Measurements from ENCODE around the gene ATP1B3.

ATP1B3 gene

GRCh38 chr3:141949399-141949798 lies 73.0 kb downstream of the ATP1B3 start:
- TF ChIP-seq CTCF (IDR thresholded peaks at IDR 0.05; ENCODE audit: low read depth, low read length, missing control alignments): no peak
- in situ Hi-C loops (cut with HindIII; ENCODE audit: low sequenced_read_pairs): no loop called here
- no peak for DNase-seq (ENCODE audit: low read depth)
- H3K4me3 ChIP-seq (ENCODE audit: low read depth, low read length): no peak overlapping the region

- no peak for DNase-seq (ENCODE audit: low read depth)
Measured at GRCh38 chr3:141949972-141950371, 73.5 kb downstream of the ATP1B3 start.

GRCh38 chr3:141950572-141951493 lies 74.4 kb downstream of the ATP1B3 start:
- TF ChIP-seq CTCF (IDR thresholded peaks at IDR 0.05; ENCODE audit: low read depth, low read length, missing control alignments): no peak
- in situ Hi-C loops (cut with HindIII; ENCODE audit: low sequenced_read_pairs): no loop called here
- H3K4me3 ChIP-seq (ENCODE audit: low read depth, low read length): no peak overlapping the region
- DNase-seq (ENCODE audit: low read depth): no peak

More at GRCh38 chr3:141949972-141950371, 73.5 kb downstream of the ATP1B3 start:
- no peak overlapping the region for H3K4me3 ChIP-seq (ENCODE audit: low read depth, low read length)
- no peak for TF ChIP-seq CTCF (IDR thresholded peaks at IDR 0.05; ENCODE audit: low read depth, low read length, missing control alignments)
- in situ Hi-C loops (cut with HindIII; ENCODE audit: low sequenced_read_pairs): no loop called here

GRCh38 chr3:141952611-141953010 lies 76.2 kb downstream of the ATP1B3 start:
- in situ Hi-C loops (cut with HindIII; ENCODE audit: low sequenced_read_pairs): no loop called here
- no peak for TF ChIP-seq CTCF (IDR thresholded peaks at IDR 0.05; ENCODE audit: low read depth, low read length, missing control alignments)
- no peak for DNase-seq (ENCODE audit: low read depth)

GRCh38 chr3:141955175-141955574 lies 78.7 kb downstream of the ATP1B3 start:
- in situ Hi-C loops (cut with HindIII; ENCODE audit: low sequenced_read_pairs): no loop called here
- TF ChIP-seq CTCF (IDR thresholded peaks at IDR 0.05; ENCODE audit: low read depth, low read length, missing control alignments): no peak
- peak; percentile 62 for DNase-seq (ENCODE audit: low read depth)
- H3K4me3 ChIP-seq (ENCODE audit: low read depth, low read length): no peak overlapping the region

More at GRCh38 chr3:141952611-141953010, 76.2 kb downstream of the ATP1B3 start:
- H3K4me3 ChIP-seq (ENCODE audit: low read depth, low read length): no peak overlapping the region

- no peak for DNase-seq (ENCODE audit: low read depth)
- no peak for TF ChIP-seq CTCF (IDR thresholded peaks at IDR 0.05; ENCODE audit: low read depth, low read length, missing control alignments)
- no peak overlapping the region for H3K4me3 ChIP-seq (ENCODE audit: low read depth, low read length)
- in situ Hi-C loops (cut with HindIII; ENCODE audit: low sequenced_read_pairs): no loop called here
Measured at GRCh38 chr3:141959589-141960554, 83.4 kb downstream of the ATP1B3 start.

All from astrocyte of the cerebellum (primary cell).